SU-DHL-6 (cell line): ENCODE data around the gene NOS1.

Experiments used
- H2AFZ ChIP-seq: fragments of 200-600 bp; sonication (generic); 2 replicates; pipeline ENCODE4 v1.6.1; 2014; ENCODE audit warnings: low read depth, mild to moderate bottlenecking, moderate library complexity, mixed read lengths, antibody characterized with exemption, low read length; ENCODE audit not compliant: severe bottlenecking
- H3F3A ChIP-seq: fragments of 200-600 bp; shearing (Covaris generic); 2 replicates; pipeline ENCODE4 v1.6.0; 2016; ENCODE audit warnings: antibody characterized with exemption, mild to moderate bottlenecking; ENCODE audit not compliant: insufficient read depth
- H3K27ac ChIP-seq: fragments of 200-600 bp; sonication (generic); 2 replicates; pipeline ENCODE4 v1.5.1; 2016; ENCODE audit warnings: low read depth, mild to moderate bottlenecking, low read length, moderate library complexity, mixed read lengths
- H3K27me3 ChIP-seq: fragments of 200-600 bp; sonication (generic), shearing (Covaris generic); 2 replicates; pipeline ENCODE4 v1.6.0; 2014; ENCODE audit warnings: mild to moderate bottlenecking, low read length
- H3K36me3 ChIP-seq: fragments of 200-600 bp; sonication (generic); 2 replicates; pipeline ENCODE4 v1.6.1; 2014; ENCODE audit warnings: mild to moderate bottlenecking, low read length, mixed read lengths
- H3K4me2 ChIP-seq: fragments of 300-600, 200-600 bp; shearing (Covaris generic), sonication (generic); 2 replicates; pipeline ENCODE4 v1.6.0; 2014; ENCODE audit warnings: low read length, low read depth, mild to moderate bottlenecking; ENCODE audit not compliant: poor library complexity, severe bottlenecking
- H3K4me3 ChIP-seq: fragments of 200-600 bp; sonication (generic); 2 replicates; pipeline ENCODE4 v1.5.1; 2014; ENCODE audit warnings: antibody characterized with exemption, low read length, mild to moderate bottlenecking, mixed read lengths; ENCODE audit not compliant: insufficient read depth, poor library complexity, severe bottlenecking
- H3K79me2 ChIP-seq: fragments of 200-600 bp; sonication (generic); 2 replicates; pipeline ENCODE4 v1.6.1; 2014; ENCODE audit warnings: mild to moderate bottlenecking, low read length, moderate library complexity; ENCODE audit not compliant: insufficient read depth
- H3K9ac ChIP-seq: fragments of 200-600 bp; sonication (generic); 2 replicates; pipeline ENCODE4 v1.7.0; 2014; ENCODE audit warnings: mild to moderate bottlenecking, low read length
- H3K9me2 ChIP-seq: fragments of 200-600 bp; sonication (generic); replicated peaks from 2 replicates; pipeline ENCODE4 v1.6.1; 2014; ENCODE audit warnings: low read length; ENCODE audit not compliant: insufficient read depth
- H3K9me3 ChIP-seq: fragments of 200-600 bp; sonication (generic); 2 replicates; pipeline ENCODE4 v1.6.1; 2014; ENCODE audit warnings: low read length, mixed read lengths; ENCODE audit not compliant: insufficient read depth
- H4K20me1 ChIP-seq: fragments of 200-600 bp; sonication (generic); 2 replicates; pipeline ENCODE4 v1.6.1; 2014; ENCODE audit warnings: low read depth, mild to moderate bottlenecking, antibody characterized with exemption, low read length, moderate library complexity, mixed read lengths
- EZH2phosphoT487 ChIP-seq: fragments of 200-600 bp; sonication (generic), shearing (Covaris generic); conservative IDR thresholded peaks from 2 replicates; pipeline ENCODE4 v1.6.1; 2018; ENCODE audit warnings: mild to moderate bottlenecking, antibody characterized with exemption, low read length, moderate library complexity, mixed read lengths
- TF ChIP-seq, protein P1 (sequence below): fragments of 200-600 bp; sonication (generic); IDR thresholded peaks from one replicate; pipeline ENCODE4 v1.5.1; 2017; ENCODE audit warnings: antibody characterized with exemption, mild to moderate bottlenecking, low read length, moderate library complexity; ENCODE audit not compliant: insufficient read depth, poor library complexity, severe bottlenecking

Gene NOS1

DNA sequence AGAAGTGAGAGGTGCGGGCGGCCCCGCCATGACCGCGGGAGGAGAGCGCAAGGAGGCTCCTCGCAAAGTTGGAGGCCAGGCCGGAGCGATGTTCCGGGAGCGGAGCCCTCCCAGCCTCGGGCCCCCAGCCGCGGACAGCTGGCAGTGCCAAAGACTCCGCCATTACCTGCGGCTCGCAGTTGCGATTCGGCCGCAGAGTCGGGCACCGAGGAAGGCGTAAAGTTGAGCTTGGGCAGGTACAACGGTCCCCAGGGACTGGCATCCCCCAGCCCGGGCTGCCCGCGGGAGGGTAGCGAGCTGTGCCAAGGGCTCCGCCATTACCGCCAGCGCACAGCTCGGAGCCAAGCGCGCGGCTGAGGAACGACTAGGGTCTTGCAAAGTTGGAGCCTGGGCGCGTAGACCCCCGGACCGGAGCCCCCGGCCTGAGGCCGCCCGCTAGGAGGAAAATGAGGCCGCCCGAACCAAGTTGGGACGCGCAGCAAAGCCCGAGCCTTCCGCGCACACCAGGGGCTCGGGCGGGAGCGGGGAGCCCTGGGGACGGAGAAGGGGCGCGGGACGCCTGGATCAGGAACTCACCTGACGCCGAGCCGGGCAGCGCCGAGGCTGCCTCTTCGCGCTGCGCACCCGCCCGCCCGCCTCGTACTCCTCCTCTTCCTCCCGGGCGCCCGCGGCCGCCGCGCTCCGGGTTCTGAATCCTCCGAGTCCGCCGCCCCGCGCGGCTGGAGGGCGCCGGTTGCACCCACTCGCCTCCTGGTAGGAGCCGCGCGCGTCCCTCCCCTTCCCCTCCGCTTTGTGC lies 677 bp downstream of the NOS1 start:
- Histone ChIP-seq H2AFZ (no peak overlapping the region), H4K20me1 (no peaks in the 10 kb centered on the region), H3K4me3 (no peak overlapping the region), H3K27me3 (no peaks in the 10 kb centered on the region), H3K36me3 (no peaks in the 10 kb centered on the region), H3K27ac (no peak overlapping the region), H3K4me2 (no peak overlapping the region), H3K9me2 (no peaks in the 10 kb centered on the region), H3K79me2 (no peaks in the 10 kb centered on the region), H3K9ac (no peak overlapping the region), H3K9me3 (no peaks in the 10 kb centered on the region), H3F3A (no peaks in the 10 kb centered on the region)
- no peak for TF ChIP-seq EZH2phosphoT487
- TF ChIP-seq, protein P1, sequence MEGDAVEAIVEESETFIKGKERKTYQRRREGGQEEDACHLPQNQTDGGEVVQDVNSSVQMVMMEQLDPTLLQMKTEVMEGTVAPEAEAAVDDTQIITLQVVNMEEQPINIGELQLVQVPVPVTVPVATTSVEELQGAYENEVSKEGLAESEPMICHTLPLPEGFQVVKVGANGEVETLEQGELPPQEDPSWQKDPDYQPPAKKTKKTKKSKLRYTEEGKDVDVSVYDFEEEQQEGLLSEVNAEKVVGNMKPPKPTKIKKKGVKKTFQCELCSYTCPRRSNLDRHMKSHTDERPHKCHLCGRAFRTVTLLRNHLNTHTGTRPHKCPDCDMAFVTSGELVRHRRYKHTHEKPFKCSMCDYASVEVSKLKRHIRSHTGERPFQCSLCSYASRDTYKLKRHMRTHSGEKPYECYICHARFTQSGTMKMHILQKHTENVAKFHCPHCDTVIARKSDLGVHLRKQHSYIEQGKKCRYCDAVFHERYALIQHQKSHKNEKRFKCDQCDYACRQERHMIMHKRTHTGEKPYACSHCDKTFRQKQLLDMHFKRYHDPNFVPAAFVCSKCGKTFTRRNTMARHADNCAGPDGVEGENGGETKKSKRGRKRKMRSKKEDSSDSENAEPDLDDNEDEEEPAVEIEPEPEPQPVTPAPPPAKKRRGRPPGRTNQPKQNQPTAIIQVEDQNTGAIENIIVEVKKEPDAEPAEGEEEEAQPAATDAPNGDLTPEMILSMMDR: no peak

DNA sequence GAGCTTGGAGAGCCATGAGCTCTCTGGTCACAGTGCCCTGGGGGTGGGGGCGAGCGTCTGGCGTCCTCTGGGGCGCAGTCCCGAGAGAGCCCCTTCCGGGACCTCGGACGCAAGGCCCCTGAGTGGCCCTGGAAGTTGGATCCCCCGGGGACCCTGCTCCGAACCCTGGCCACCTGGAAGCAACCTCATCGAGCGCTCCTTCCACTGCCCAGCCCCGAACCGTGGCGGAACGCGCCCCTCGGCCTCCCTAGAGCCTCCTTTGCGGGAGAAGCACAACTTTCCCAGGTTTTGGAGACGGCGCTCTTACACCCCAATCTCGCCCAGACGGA lies 1.2 kb downstream of the NOS1 start:
- Histone ChIP-seq H3K9ac (no peak overlapping the region), H3K9me2 (no peaks in the 10 kb centered on the region), H2AFZ (no peak overlapping the region), H3K36me3 (no peaks in the 10 kb centered on the region), H3K27ac (no peak overlapping the region), H3K4me3 (no peak overlapping the region), H3K4me2 (no peak overlapping the region), H3K79me2 (no peaks in the 10 kb centered on the region), H3F3A (no peaks in the 10 kb centered on the region), H4K20me1 (no peaks in the 10 kb centered on the region), H3K27me3 (no peaks in the 10 kb centered on the region), H3K9me3 (no peaks in the 10 kb centered on the region)
- TF ChIP-seq, protein P1: no peak
- no peak for TF ChIP-seq EZH2phosphoT487

GRCh38 chr12:117359029-117359845 lies 2.2 kb downstream of the NOS1 start:
- no peaks in the 10 kb centered on the region for H3K36me3 ChIP-seq
- H3K4me2 ChIP-seq: no peak overlapping the region
- H3K79me2 ChIP-seq: no peaks in the 10 kb centered on the region
- no peak overlapping the region for H2AFZ ChIP-seq
- no peak overlapping the region for H3K4me3 ChIP-seq
- no peaks in the 10 kb centered on the region for H3K27me3 ChIP-seq
- no peak overlapping the region for H3K9ac ChIP-seq
- H4K20me1 ChIP-seq: no peaks in the 10 kb centered on the region
- no peaks in the 10 kb centered on the region for H3F3A ChIP-seq
- H3K9me2 ChIP-seq: no peaks in the 10 kb centered on the region
- TF ChIP-seq EZH2phosphoT487: no peak
- TF ChIP-seq, protein P1: no peak
- no peak overlapping the region for H3K27ac ChIP-seq
- no peaks in the 10 kb centered on the region for H3K9me3 ChIP-seq
